ENCODE data around the gene TCF15.
"Not testable (repeated sequence)": the region's sequence is repeated elsewhere in the genome, so short reads cannot be mapped to it uniquely, and the experiment has no call there.

Gene TCF15

GRCh38 chr20:642013-642397 lies 31.9 kb upstream of the TCF15 start:
- DNase-seq (ENCODE audit: low read depth) = not testable (repeated sequence)

- peak; percentile 9 for DNase-seq (ENCODE audit: low read depth)
Measured at GRCh38 chr20:641516-641875, 31.4 kb upstream of the TCF15 start.

GRCh38 chr20:640674-641515 lies 30.8 kb upstream of the TCF15 start:
- no peak for DNase-seq (ENCODE audit: low read depth)

GRCh38 chr20:638579-638978 lies 28.5 kb upstream of the TCF15 start:
- no peak for DNase-seq (ENCODE audit: low read depth)

- no peak for DNase-seq (ENCODE audit: low read depth)
Measured at GRCh38 chr20:637559-637958, 27.4 kb upstream of the TCF15 start.

GRCh38 chr20:635893-636338 lies 25.8 kb upstream of the TCF15 start:
- no peak for DNase-seq (ENCODE audit: low read depth)

- DNase-seq (ENCODE audit: low read depth) = no peak
Measured at GRCh38 chr20:635028-635892, 25.2 kb upstream of the TCF15 start.

GRCh38 chr20:634148-634925 lies 24.2 kb upstream of the TCF15 start:
- no peak for DNase-seq (ENCODE audit: low read depth)

- no peak for DNase-seq (ENCODE audit: low read depth)
Measured at GRCh38 chr20:631101-631500, 21.0 kb upstream of the TCF15 start.

GRCh38 chr20:626579-626978 lies 16.5 kb upstream of the TCF15 start:
- no peak for DNase-seq (ENCODE audit: low read depth)

- DNase-seq (ENCODE audit: low read depth) = no peak
Measured at GRCh38 chr20:625360-625932, 15.3 kb upstream of the TCF15 start.

- DNase-seq (ENCODE audit: low read depth) = no peak
Measured at GRCh38 chr20:623704-624103, 13.6 kb upstream of the TCF15 start.

- no peak for DNase-seq (ENCODE audit: low read depth)
Measured at GRCh38 chr20:623021-623420, 12.9 kb upstream of the TCF15 start.

- DNase-seq (ENCODE audit: low read depth) = no peak
Measured at GRCh38 chr20:622161-622560, 12.1 kb upstream of the TCF15 start.

- peak; percentile 39 for DNase-seq (ENCODE audit: low read depth)
Measured at GRCh38 chr20:621125-621756, 11.1 kb upstream of the TCF15 start.

- DNase-seq (ENCODE audit: low read depth) = no peak
Measured at GRCh38 chr20:620246-620645, 10.1 kb upstream of the TCF15 start.

GRCh38 chr20:618980-619379 lies 8.9 kb upstream of the TCF15 start:
- DNase-seq (ENCODE audit: low read depth) = no peak

- no peak for DNase-seq (ENCODE audit: low read depth)
Measured at GRCh38 chr20:617934-618690, 8.0 kb upstream of the TCF15 start.

GRCh38 chr20:615514-615913 lies 5.4 kb upstream of the TCF15 start:
- no peak for DNase-seq (ENCODE audit: low read depth)

GRCh38 chr20:611843-612185 lies 1.7 kb upstream of the TCF15 start:
- DNase-seq (ENCODE audit: low read depth) = no peak

All from ELR (cell line).